ENCODE measurements around the gene FRMD4A. TPM values are rescaled to one million over a fixed set of nuclear protein-coding genes. Genes with fewer than 3 reads are reported as not detected.
A peak's percentile ranks its signal among the peaks of the same experiment; 100 is the strongest.

The FRMD4A gene
- total RNA-seq, 1 donor from 2014 or later = 236 TPM

DNA sequence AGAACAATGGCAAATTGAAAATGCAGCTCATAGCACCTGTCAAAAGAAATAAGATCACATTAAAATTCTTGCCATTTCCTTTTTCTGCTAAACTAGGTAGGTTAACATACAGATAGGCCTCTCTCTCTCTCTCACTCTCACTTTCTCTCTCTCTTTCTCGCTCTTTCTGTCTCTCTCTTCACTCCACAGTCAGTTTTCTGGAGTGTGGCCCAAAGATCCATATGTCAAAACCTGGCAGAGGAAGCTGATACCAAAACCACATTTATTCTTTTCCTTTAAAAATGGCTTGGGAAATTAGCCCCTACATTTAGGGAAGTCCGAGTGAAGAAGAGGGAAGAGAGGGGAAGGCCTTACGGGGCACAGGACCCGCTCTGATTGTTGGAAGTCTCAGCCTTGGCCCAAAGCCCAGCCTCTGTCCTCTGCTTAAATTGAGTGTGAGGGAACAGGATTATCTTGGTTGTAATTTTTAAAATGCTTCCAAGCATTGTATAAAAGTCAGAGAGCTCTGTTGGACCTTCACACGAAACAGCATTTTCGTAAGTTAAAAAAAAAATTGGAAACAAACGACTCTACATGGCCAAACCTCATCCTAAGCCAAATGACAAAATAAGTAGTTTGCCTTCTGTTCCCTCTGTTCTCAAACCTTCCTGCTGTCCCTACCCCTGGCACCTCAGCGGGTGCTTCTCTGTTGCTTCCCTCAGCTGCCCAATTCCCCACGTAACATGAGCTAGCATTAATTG, 83.2 kb downstream of the FRMD4A start:
- no peak for TF ChIP-seq CTCF (IDR thresholded peaks at IDR 0.05)
- peak overlapping the region; percentile 10 for H3K27ac Mint-ChIP-seq (ENCODE audit: unreplicated experiment)
- H3K36me3 Mint-ChIP-seq (ENCODE audit: unreplicated experiment) = peaks cover 6% of the 10 kb centered on the region
- H3K4me3 Mint-ChIP-seq (ENCODE audit: unreplicated experiment) = no peak overlapping the region
- H3K27me3 Mint-ChIP-seq (ENCODE audit: unreplicated experiment) = no peaks in the 10 kb centered on the region
- H3K4me1 Mint-ChIP-seq (ENCODE audit: unreplicated experiment) = peaks cover 49% of the 10 kb centered on the region
- H3K9me3 Mint-ChIP-seq (ENCODE audit: unreplicated experiment) = peaks cover 14% of the 10 kb centered on the region
- no peak for DNase-seq (ENCODE audit: extremely low spot score, unreplicated experiment)

DNA sequence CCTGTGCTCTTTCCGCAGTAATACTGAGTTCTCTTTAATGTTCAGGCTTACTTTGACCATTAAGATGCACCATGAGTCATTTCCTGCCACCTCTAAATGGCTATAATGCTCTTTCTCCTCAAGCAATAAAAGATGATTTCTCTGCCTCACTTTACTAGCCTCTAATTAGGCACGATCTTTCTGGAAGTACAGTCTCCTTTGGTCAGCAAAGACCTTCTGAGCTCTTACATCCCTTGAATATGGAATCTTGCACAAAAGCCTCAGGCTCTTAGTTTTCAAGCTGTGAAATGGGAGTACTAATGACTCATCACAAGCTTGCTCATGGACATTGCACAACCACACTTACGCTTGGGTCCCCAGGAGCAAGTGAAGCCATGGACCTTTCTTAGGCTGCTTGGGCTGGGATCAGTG, 85.9 kb downstream of the FRMD4A start:
- Mint-ChIP-seq H3K27me3 (ENCODE audit: unreplicated experiment) (no peaks in the 10 kb centered on the region), H3K27ac (ENCODE audit: unreplicated experiment) (peak overlapping the region; percentile 39), H3K9me3 (ENCODE audit: unreplicated experiment) (peaks cover 5% of the 10 kb centered on the region), H3K36me3 (ENCODE audit: unreplicated experiment) (no peaks in the 10 kb centered on the region), H3K4me1 (ENCODE audit: unreplicated experiment) (peaks cover 41% of the 10 kb centered on the region), H3K4me3 (ENCODE audit: unreplicated experiment) (no peak overlapping the region)
- TF ChIP-seq CTCF (IDR thresholded peaks at IDR 0.05) = no peak
- no peak for DNase-seq (ENCODE audit: extremely low spot score, unreplicated experiment)

DNA sequence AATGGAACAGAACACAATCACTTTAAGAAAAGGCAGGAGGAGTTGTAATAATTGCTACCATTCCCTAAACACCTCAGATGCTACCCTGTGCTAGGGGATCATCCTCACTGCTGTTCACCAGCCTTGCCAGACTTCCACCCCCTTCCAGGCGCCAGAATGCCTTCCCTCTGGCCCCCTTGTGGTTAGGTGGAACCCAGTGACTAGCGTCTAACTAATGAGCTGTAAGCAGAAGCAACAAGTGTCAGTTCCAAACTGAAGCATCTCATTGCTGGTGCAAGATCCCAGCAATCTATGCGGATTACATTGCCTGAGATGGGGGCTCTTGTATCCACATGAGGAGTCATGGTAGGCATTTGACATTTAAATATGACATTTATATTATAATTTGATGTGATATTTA, 86.6 kb downstream of the FRMD4A start:
- H3K27ac Mint-ChIP-seq (ENCODE audit: unreplicated experiment) = no peak overlapping the region
- TF ChIP-seq CTCF (IDR thresholded peaks at IDR 0.05) = no peak
- no peak overlapping the region for H3K4me3 Mint-ChIP-seq (ENCODE audit: unreplicated experiment)
- DNase-seq (ENCODE audit: extremely low spot score, unreplicated experiment) = no peak
- H3K9me3 Mint-ChIP-seq (ENCODE audit: unreplicated experiment) = peaks cover 5% of the 10 kb centered on the region
- H3K36me3 Mint-ChIP-seq (ENCODE audit: unreplicated experiment) = no peaks in the 10 kb centered on the region
- no peaks in the 10 kb centered on the region for H3K27me3 Mint-ChIP-seq (ENCODE audit: unreplicated experiment)
- peaks cover 41% of the 10 kb centered on the region for H3K4me1 Mint-ChIP-seq (ENCODE audit: unreplicated experiment)

- Mint-ChIP-seq H3K4me3 (ENCODE audit: unreplicated experiment) (no peak overlapping the region), H3K36me3 (ENCODE audit: unreplicated experiment) (no peaks in the 10 kb centered on the region), H3K4me1 (ENCODE audit: unreplicated experiment) (peaks cover 41% of the 10 kb centered on the region), H3K27ac (ENCODE audit: unreplicated experiment) (no peak overlapping the region), H3K27me3 (ENCODE audit: unreplicated experiment) (no peaks in the 10 kb centered on the region), H3K9me3 (ENCODE audit: unreplicated experiment) (peaks cover 5% of the 10 kb centered on the region)
- TF ChIP-seq CTCF (IDR thresholded peaks at IDR 0.05) = no peak
- no peak for DNase-seq (ENCODE audit: extremely low spot score, unreplicated experiment)
Measured at GRCh38 chr10:14243221-14243620, 87.5 kb downstream of the FRMD4A start.

GRCh38 chr10:14241196-14241595, 89.5 kb downstream of the FRMD4A start:
- DNase-seq (ENCODE audit: extremely low spot score, unreplicated experiment) = no peak
- Mint-ChIP-seq H3K4me1 (ENCODE audit: unreplicated experiment) (peaks cover 30% of the 10 kb centered on the region), H3K27ac (ENCODE audit: unreplicated experiment) (no peak overlapping the region), H3K4me3 (ENCODE audit: unreplicated experiment) (no peak overlapping the region), H3K36me3 (ENCODE audit: unreplicated experiment) (no peaks in the 10 kb centered on the region), H3K9me3 (ENCODE audit: unreplicated experiment) (peaks cover 5% of the 10 kb centered on the region), H3K27me3 (ENCODE audit: unreplicated experiment) (no peaks in the 10 kb centered on the region)
- TF ChIP-seq CTCF (IDR thresholded peaks at IDR 0.05) = no peak

Data from osteocyte (in vitro differentiated cells).